GM20431 (cell line): ENCODE data around the gene KCNQ1OT1.

Experiments
- in situ Hi-C: fragments of 300-500 bp; cut with MseI, MboI; formaldehyde crosslinking; loops from one replicate; pipeline ENCODE4 v1.15.0; 2020; ENCODE audit warnings: low sequenced_read_pairs; ENCODE audit not compliant: unreplicated experiment

The KCNQ1OT1 gene

GRCh38 chr11:2672553-2673249, 27.1 kb downstream of the KCNQ1OT1 start:
- in situ Hi-C loops = no loop called here

- in situ Hi-C loops = no loop called here
Observed at GRCh38 chr11:2671748-2672147, 28.0 kb downstream of the KCNQ1OT1 start.

- in situ Hi-C loops = no loop called here
Observed at GRCh38 chr11:2670541-2671100, 29.2 kb downstream of the KCNQ1OT1 start.

- in situ Hi-C loops = no loop called here
Observed at GRCh38 chr11:2669634-2670469, 29.9 kb downstream of the KCNQ1OT1 start.

- in situ Hi-C loops = no loop called here
Observed at GRCh38 chr11:2668876-2669275, 30.9 kb downstream of the KCNQ1OT1 start.

- in situ Hi-C loops = no loop called here
Observed at GRCh38 chr11:2667940-2668339, 31.9 kb downstream of the KCNQ1OT1 start.

GRCh38 chr11:2666828-2667570, 32.8 kb downstream of the KCNQ1OT1 start:
- in situ Hi-C loops = no loop called here

- in situ Hi-C loops = no loop called here
Observed at GRCh38 chr11:2666401-2666741, 33.4 kb downstream of the KCNQ1OT1 start.

- in situ Hi-C loops = no loop called here
Observed at GRCh38 chr11:2665526-2666400, 34.0 kb downstream of the KCNQ1OT1 start.

- in situ Hi-C loops = no loop called here
Observed at GRCh38 chr11:2664791-2665525, 34.8 kb downstream of the KCNQ1OT1 start.

- in situ Hi-C loops = no loop called here
Observed at GRCh38 chr11:2664376-2664775, 35.4 kb downstream of the KCNQ1OT1 start.

GRCh38 chr11:2663915-2664314, 35.9 kb downstream of the KCNQ1OT1 start:
- in situ Hi-C loops = no loop called here

- in situ Hi-C loops = no loop called here
Observed at GRCh38 chr11:2663506-2663905, 36.3 kb downstream of the KCNQ1OT1 start.

GRCh38 chr11:2662430-2663299, 37.1 kb downstream of the KCNQ1OT1 start:
- in situ Hi-C loops = no loop called here

GRCh38 chr11:2662024-2662312, 37.8 kb downstream of the KCNQ1OT1 start:
- in situ Hi-C loops = no loop called here

GRCh38 chr11:2661173-2662023, 38.4 kb downstream of the KCNQ1OT1 start:
- in situ Hi-C loops = no loop called here

- in situ Hi-C loops = no loop called here
Observed at GRCh38 chr11:2660357-2660939, 39.3 kb downstream of the KCNQ1OT1 start.
